ENCODE data around the gene STK24. TPM values are rescaled to one million over a fixed set of nuclear protein-coding genes. Genes with fewer than 3 reads are reported as not detected.
A peak's percentile ranks its signal among the peaks of the same experiment; 100 is the strongest.

Gene STK24
- polyA plus RNA-seq, 2 of the 4 experiments (the other 2 are of a cell fraction), result 46.1 to 55.6 TPM

DNA sequence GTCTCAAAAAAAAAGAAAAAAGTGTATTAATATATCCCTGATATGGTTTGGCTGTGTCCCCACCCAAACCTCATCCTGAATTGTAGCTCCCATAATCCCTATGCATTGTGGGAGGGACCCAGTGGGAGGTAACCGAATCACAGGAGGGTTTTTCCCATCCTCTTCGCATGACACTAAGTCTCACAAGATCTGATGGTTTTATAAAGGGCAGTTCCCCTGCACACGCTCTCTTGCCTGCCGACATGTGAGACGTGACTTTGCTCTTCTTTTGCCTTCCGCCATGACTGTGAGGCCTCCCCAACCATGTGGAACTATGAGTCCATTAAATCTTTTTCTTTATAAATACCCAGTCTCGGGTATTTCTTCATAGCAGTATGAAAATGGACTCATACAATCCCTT is 17.7 kb downstream of the STK24 start:
- ATAC-seq (no peak), FAIRE-seq (no peak), DNase-seq (ENCODE audit: low read depth in 1 of 2, low spot score in 1 of 2) (no peak)
- Histone ChIP-seq H3K4me3 (no peak overlapping the region), H3K4me2 (no peak overlapping the region), H3K4me1 (peaks cover 13% of the 10 kb centered on the region; the same call in 2 of the 3 replicates), H3K27ac (no peak overlapping the region), H3K9me3 (no peaks in the 10 kb centered on the region)
- ChIA-PET POLR2A (no interaction called here), CTCF (interaction anchor here (1.5 kb wide), 1 partner anchor 114 kb away, joined by 3 read pairs; no protein-coding TSS in a partner anchor)
- TF ChIP-seq SMC3 (IDR thresholded peaks at IDR 0.05) (no peak), NFE2L2 (conservative IDR thresholded peaks at IDR 0.05; ENCODE audit: low read length) (no peak), NR3C1 (IDR thresholded peaks at IDR 0.05) (no peak), TP53 (CRISPR knock-in tag; IDR thresholded peaks at IDR 0.05) (no peak), REST (IDR thresholded peaks at IDR 0.05) (no peak), CTCF (IDR thresholded peaks at IDR 0.05) (no peak), HEYL (CRISPR knock-in tag; IDR thresholded peaks at IDR 0.05) (no peak), JUNB (IDR thresholded peaks at IDR 0.05) (no peak), ESRRA (IDR thresholded peaks at IDR 0.05; ENCODE audit: borderline replicate concordance, low read length) (no peak), KDM5A (IDR thresholded peaks at IDR 0.05) (no peak), BCL3 (IDR thresholded peaks at IDR 0.05) (no peak), EHMT2 (IDR thresholded peaks at IDR 0.05; ENCODE audit: low read depth) (no peak)
- TF ChIP-seq, protein P1, sequence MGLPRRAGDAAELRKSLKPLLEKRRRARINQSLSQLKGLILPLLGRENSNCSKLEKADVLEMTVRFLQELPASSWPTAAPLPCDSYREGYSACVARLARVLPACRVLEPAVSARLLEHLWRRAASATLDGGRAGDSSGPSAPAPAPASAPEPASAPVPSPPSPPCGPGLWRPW (IDR thresholded peaks at IDR 0.05), result no peak
- 88% methylated on average over 7 of the region's 7 CpGs for WGBS (ENCODE audit: missing lambda C conversion rate)

DNA sequence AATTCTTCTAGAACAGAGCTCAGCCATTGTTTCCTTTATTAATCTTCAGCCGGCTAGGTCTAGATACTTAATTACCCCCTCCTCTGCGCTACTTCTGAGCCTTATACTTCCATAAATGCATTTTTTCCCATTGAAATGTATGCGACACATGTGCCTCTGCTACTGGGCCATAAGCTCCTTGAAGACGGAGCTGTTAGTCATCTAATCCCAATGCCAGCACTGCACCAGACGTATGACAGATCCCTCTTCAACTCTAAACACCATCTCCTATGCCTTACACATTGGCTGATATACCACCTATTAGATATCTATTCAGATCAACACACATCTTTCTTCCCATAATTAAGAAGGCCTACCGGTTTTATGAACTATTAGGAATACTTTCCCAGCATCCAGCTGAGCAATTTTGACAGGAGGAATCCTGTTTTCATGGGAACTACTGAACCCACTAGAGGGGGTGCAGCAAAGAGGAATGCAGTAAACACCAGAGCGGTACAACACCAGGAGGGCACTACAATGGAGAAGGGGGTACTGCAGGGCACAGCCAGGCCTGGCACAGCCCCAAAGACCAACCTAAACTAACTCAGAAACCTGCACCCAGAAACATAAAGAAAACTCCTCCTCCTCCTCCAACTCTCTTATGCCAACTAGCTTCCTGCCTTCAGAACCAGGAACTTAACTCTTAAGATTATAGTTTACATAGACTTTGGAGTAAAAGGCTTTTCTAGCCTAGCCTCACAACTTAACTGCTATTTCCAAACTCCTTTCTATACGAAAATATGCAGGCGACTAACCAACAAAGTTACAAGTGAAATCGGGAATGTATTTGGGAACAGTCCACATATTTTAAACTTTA is 18.7 kb downstream of the STK24 start:
- POLR2A ChIA-PET, result no interaction called here
- 85% methylated on average over 10 of the region's 10 CpGs for WGBS (ENCODE audit: missing lambda C conversion rate)
- Histone ChIP-seq H3K4me2 (no peak overlapping the region), H3K4me3 (no peak overlapping the region), H3K9me3 (no peaks in the 10 kb centered on the region), H3K27ac (no peak overlapping the region), H3K4me1 (peaks cover 13% of the 10 kb centered on the region; the same call in 2 of the 3 replicates)
- TF ChIP-seq, protein P2, sequence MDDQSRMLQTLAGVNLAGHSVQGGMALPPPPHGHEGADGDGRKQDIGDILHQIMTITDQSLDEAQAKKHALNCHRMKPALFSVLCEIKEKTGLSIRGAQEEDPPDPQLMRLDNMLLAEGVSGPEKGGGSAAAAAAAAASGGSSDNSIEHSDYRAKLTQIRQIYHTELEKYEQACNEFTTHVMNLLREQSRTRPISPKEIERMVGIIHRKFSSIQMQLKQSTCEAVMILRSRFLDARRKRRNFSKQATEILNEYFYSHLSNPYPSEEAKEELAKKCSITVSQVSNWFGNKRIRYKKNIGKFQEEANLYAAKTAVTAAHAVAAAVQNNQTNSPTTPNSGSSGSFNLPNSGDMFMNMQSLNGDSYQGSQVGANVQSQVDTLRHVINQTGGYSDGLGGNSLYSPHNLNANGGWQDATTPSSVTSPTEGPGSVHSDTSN (IDR thresholded peaks at IDR 0.05), result no peak
- TF ChIP-seq, protein P1 (IDR thresholded peaks at IDR 0.05), result no peak
- TF ChIP-seq FOXS1 (CRISPR knock-in tag; IDR thresholded peaks at IDR 0.05) (no peak), BCL3 (IDR thresholded peaks at IDR 0.05) (no peak), KDM1A (IDR thresholded peaks at IDR 0.05; ENCODE audit: low read depth) (no peak), FOSL2 (IDR thresholded peaks at IDR 0.05) (no peak), FOSL2 (CRISPR knock-in tag; IDR thresholded peaks at IDR 0.05) (no peak), REST (IDR thresholded peaks at IDR 0.05) (no peak), POLR2A (IDR thresholded peaks at IDR 0.05; ENCODE audit: low read length) (no peak), NFE2L2 (conservative IDR thresholded peaks at IDR 0.05; ENCODE audit: low read length) (no peak), KDM5A (IDR thresholded peaks at IDR 0.05) (no peak), RARB (CRISPR knock-in tag; IDR thresholded peaks at IDR 0.05) (no peak), JUNB (IDR thresholded peaks at IDR 0.05) (no peak)
- ATAC-seq, result 0 out of 6 replicates have a peak, but pooled peaks of 1 of the 2 experiments have one; percentile 18
- no peak for FAIRE-seq
- no peak for DNase-seq (ENCODE audit: low read depth in 1 of 2, low spot score in 1 of 2)
- CTCF ChIA-PET, result interaction anchor here (1.1 to 1.7 kb wide), 3 partner anchors 14 to 115 kb away, joined by 3 to 4 read pairs (median 3); no protein-coding TSS in a partner anchor

Measured in A549 (cell line).